GM12801 (cell line): Measurements from ENCODE around the gene ADCY10.

Experiments used
- TF ChIP-seq, protein P1 (sequence below): IDR thresholded peaks from one replicate; pipeline ENCODE4 v1.5.1; 2011; ENCODE audit warnings: control low read depth; ENCODE audit not compliant: insufficient read length; ENCODE audit errors: extremely low read depth

ADCY10 gene

DNA sequence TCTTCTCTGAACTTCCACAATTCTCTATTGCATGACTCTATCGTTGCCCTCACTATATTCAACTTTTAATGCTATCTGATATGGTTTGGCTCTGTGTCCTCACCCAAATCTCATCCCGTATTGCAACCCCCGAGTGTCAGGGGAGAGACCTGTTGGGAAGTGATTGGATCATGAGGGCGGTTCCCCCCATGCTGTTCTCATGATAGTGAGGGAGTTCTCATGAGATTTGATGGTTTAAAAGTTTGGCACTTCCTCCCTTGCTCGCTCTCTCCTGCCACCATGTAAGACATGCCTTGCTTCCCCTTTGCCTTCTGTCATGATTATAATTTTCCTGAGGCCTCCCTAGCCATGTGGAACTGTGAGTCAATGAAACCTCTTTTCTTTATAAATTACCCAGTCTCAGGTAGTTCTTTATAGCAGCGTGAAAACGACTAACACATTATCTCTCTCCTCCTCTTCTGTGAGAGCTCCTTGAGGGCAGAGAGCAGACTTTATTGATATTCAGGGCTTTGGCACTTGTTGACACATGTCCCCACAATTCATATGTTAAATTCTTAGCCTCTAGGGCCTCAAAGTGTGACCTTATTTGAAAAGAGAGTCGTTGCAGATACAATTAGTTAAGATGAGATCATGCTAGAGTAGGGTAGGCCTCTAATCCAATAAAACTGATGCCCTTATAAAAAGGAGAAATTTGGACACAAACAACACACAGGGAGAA, 52.1 kb downstream of the ADCY10 start:
- TF ChIP-seq, protein P1, sequence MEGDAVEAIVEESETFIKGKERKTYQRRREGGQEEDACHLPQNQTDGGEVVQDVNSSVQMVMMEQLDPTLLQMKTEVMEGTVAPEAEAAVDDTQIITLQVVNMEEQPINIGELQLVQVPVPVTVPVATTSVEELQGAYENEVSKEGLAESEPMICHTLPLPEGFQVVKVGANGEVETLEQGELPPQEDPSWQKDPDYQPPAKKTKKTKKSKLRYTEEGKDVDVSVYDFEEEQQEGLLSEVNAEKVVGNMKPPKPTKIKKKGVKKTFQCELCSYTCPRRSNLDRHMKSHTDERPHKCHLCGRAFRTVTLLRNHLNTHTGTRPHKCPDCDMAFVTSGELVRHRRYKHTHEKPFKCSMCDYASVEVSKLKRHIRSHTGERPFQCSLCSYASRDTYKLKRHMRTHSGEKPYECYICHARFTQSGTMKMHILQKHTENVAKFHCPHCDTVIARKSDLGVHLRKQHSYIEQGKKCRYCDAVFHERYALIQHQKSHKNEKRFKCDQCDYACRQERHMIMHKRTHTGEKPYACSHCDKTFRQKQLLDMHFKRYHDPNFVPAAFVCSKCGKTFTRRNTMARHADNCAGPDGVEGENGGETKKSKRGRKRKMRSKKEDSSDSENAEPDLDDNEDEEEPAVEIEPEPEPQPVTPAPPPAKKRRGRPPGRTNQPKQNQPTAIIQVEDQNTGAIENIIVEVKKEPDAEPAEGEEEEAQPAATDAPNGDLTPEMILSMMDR: no peak

DNA sequence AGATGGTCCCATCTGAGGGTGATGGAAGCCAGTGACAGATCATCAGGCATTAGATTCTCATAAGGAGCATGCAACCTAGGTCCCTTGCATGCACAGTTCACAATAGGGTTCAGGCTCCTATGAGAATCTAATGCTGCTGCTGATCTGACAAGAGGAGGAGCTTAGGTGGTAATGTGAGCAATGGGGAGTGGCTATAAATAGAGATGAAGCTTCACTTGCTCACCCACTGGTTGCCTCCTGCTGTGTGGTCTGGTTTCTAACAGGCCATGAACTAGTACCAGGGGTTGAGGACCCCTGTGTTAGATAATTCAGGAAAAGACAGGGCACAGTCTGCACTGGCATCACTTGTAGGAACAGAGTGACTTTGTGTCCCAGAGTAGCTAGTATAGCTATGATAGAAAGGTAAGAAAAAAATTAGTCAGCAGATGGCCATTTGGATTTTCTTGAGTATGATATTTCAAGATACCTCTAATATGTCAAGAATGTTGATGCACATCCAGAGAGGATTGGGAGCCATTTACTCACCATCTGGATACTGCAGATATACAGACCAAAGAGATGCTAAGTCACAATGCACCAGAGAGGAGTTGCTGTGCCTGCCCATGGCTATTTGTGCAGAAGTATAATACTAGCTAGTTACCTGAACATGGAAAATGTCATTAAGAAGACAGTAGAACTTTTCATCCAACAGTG, 53.6 kb downstream of the ADCY10 start:
- TF ChIP-seq, protein P1: no peak

DNA sequence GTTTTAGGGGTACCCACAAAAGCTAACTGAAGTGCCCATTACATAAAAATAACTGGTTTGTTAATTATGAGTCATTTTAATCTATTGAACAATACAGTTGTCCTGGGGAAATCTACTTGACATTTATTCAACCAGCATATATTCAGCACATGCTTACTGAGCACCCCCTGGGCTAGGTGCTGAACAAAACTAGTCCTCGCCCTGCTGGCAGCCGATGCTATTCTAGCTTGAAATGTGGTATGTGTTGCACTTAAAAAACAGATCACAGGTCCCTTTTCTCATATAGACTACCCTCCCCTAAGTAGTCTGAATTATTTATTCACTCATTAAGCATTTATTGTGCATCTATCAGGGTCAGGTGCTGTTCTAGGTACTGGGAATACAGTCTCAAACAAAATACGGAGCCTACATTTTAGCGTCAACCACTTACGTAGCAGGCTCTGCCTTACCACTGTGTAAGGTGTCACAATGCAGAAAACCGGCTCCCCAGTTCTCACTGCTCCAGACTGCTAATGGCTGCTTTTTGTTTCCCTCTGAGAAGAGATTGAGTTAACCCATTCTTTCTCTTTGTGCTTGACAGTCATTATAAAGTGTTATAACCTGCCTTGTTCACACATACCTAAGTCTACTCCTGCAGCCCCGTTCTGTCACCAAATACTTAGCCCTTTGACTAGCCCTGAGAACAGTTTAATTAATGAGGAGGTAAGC, 57.1 kb downstream of the ADCY10 start:
- TF ChIP-seq, protein P1: no peak

DNA sequence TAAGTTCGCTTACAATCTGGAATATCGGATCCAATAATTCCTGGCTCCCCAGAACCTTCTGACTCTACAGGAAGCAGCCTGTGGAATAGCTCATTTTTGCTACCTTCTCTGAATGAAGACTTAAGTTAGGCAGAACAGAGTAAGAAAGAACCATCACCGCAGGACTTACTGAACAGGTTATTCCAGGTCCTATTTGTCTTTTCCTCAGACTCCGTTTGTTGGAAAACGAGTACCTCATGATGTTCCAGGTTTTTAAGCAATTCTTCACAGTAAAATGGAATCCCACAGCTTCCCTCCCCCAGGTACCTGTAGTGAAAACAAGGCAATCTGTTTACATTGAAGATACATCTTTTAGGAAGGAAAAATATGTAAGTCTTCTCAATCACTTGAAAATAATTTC, 59.8 kb downstream of the ADCY10 start:
- TF ChIP-seq, protein P1: no peak

DNA sequence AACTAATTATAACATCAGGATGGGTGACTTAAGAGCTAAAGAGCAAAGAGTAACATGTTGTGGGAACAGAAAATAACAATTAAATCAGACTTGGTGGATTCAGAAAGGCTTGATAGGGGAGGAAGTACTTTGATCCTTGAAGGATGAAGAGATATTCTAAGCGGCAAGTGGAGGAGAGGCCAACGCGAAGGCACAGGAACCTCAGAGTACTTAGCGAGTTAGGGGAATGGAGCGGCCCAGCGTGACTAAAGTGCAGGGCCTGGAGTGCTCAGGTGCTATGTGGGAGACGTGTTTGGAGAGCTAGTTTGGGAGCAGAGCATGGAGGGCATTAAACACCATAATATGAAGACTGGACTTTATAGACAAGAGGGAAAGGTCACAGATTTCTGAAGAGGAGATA, 64.3 kb downstream of the ADCY10 start:
- TF ChIP-seq, protein P1: no peak

DNA sequence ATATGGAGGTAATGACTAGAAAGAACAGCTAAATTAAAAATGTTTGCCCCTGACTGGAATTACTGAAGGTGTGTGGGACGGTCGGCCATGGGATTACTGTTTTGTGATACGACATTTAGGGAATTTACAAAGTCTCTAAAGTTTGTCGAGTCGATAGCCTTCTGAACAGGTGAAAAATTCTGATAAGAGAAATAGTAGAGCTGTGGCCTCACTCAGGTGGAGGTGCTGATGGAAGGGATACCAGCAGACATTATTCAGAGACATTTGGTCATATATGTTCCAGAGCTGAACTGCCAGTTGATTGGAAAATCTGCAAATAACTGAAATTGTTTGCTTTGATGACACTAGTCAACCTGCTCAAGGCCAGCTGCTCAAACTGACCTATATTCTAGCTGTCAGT, 71.1 kb downstream of the ADCY10 start:
- TF ChIP-seq, protein P1: no peak

DNA sequence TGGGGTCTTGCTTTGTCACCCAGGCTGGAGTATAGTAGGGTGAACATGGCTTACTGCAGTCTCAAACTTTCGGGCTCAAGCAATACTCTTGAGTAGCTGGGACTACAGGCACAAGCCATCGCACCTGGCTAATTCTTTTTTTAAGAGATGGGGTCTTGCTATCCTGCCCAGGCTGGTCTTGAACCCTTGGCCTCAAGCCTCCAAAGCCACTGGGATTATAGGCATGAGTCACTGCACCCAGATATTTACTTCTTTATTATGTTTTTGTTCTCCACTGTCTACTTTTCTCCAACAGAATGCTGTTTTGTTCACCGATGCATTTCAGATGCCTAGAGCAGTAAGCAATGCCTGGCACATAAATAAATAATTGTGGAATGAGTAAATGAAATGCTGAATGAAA, 72.4 kb downstream of the ADCY10 start:
- TF ChIP-seq, protein P1: no peak
